NCI-H510A (cell line): ENCODE data around the gene SPINK2.

Experiments
- DNase-seq: peaks from one replicate; lab custom pipeline; 2025; lab: John Stamatoyannopoulos, UW

The SPINK2 gene

GRCh38 chr4:56799824-56800756 lies 21.4 kb downstream of the SPINK2 start:
- DNase-seq: peak; percentile 73

DNA sequence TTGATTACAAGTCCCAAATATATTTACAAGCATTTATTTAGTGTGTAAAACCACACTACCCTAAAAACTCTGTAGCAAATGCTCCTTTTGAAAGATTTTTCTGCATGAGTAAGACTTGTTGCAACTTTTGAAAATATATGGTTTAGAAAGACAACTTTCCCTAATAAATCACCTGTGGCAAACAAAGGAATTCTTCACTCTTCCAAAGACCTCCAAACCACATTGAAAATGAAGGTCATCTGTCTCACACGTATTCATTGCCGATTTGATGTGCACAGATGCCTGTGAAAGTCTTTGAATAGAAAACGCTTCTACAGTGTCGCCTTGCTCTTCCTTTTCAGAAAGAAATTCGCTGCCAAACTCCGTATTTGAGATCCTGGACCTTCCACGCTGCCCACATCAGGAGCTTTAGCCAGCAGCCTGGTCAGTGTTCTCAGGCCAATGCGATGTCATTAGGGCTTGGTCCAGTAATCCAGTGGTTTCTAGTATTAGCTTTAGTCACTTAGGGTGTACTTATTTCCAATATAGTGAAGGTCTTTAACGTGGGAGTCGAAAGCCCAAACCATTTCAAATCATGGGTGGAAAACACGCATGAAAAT lies 22.2 kb downstream of the SPINK2 start:
- DNase-seq: no peak

GRCh38 chr4:56796211-56796610 lies 25.3 kb downstream of the SPINK2 start:
- no peak for DNase-seq

GRCh38 chr4:56791316-56791715 lies 30.2 kb downstream of the SPINK2 start:
- DNase-seq: no peak

- DNase-seq: no peak
Observed at GRCh38 chr4:56790691-56791091, 30.8 kb downstream of the SPINK2 start.

GRCh38 chr4:56788081-56788480 lies 33.4 kb downstream of the SPINK2 start:
- no peak for DNase-seq

DNA sequence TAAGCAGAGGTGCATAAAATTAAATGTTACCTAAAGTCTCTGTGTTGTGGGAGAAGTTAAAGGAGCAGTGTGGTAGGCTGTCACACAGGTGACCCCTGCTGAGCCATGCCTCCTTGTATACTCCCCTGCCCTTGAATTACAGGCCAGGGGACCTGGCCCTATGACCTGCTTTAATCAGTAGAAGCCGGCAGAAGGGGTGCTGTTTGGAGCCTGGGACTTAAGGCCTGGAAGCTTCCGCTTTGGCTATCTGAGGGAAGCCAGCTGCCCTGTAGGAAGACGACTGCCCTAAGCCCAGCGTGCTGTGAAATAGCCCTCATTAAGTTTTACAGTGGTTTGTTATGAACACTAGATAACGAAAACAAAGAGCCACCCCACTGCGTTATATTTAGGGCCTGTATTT lies 34.1 kb downstream of the SPINK2 start:
- peak; percentile 66 for DNase-seq

GRCh38 chr4:56786955-56787354 lies 34.5 kb downstream of the SPINK2 start:
- DNase-seq: peak; percentile 66

DNA sequence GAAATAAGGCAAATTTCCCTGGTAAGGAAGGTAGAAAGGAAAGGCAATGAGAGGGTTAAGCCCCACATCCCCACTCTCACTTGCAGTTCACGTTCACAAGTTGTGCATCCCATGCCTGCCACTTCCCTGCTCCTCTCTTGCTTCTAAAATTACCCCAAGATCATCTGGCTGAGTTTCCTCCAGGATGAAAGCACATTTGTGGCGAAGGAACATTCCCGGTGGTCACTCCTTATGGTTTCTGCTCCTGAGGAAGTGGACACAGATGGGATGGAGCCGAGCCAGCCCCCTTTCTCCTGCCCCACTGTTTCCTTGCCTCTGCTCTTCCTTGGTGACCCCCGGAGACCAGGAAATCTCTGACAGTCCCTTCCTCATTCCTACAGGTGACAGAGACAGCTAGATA lies 37.5 kb downstream of the SPINK2 start:
- DNase-seq: no peak

DNA sequence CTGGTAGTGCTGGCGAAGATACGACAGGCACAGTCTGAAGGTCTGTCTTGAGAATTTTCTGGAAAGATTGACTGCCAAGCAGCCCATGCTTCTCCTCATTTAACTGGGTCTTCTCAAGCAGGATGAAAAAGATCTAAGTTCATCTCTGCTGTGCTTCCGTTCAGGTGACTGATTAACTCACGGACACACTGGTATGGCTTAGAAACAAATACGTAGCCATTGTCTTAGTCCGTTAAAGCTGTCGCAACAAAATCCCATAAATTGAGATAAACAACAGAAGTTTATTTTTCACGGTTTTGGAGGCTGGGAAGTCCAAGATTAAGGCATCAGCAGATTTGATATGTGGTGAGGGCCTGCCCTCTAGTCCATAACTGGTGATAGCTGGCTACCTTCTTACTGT lies 39.5 kb downstream of the SPINK2 start:
- DNase-seq: no peak

- DNase-seq: no peak
Observed at GRCh38 chr4:56773346-56773745, 48.2 kb downstream of the SPINK2 start.

DNA sequence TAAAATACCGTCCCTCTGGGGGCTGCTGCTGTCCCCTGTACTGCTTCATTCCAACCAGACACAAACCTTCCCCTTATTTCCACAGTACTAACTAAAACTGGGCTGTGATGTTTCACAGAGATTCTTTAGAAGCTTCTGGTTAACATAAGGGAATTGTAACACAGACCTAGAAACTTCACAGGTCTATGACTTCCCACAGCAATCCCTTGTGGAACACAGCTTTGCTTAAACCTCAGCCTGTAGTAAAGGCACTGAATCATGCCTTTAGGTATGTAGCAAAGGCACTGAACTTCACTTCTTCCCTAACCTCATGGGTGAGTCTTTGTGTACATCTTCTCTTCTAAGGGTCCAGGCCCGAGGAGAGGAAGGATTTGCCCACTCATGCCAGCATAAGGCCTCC lies 49.4 kb downstream of the SPINK2 start:
- no peak for DNase-seq

DNA sequence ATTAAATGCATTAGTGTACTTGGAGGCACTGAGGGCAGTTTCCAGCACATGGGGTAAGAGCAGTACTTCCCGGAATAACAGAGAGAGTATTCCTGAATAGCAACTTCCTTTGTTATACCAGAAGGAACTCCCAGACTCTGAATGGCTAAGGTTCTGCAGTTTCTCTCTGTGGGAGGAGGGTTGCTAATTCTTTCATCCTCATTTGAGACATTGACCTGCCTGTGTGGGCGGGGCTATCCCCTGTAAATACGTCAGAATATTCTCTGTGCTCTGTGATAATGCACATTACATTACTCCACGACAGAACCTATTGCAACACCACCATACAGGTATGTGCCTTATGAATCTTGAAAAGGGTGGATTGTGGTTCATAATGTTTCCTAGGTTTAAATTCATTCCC lies 52.7 kb downstream of the SPINK2 start:
- no peak for DNase-seq

DNA sequence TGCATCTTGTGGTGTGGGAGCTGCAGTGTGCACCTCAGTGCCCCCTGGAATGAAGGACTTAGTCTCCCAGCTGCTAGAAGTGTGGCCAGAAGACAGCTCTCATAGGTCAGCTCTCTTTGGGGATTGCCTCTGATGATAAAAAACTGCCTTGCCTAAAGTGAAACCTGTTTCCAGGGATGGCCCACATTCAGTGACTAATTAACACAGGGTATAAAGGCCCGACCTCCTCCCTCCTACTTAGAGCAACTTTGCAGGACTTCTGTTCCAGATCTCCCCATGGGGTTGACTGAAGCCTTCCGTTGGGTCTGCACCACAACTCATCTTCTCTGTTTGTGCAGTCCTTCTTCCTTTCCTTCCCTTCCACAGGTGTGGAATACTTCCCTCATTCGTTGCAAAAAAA lies 53.2 kb downstream of the SPINK2 start:
- no peak for DNase-seq

GRCh38 chr4:56767567-56767966 lies 53.9 kb downstream of the SPINK2 start:
- no peak for DNase-seq

DNA sequence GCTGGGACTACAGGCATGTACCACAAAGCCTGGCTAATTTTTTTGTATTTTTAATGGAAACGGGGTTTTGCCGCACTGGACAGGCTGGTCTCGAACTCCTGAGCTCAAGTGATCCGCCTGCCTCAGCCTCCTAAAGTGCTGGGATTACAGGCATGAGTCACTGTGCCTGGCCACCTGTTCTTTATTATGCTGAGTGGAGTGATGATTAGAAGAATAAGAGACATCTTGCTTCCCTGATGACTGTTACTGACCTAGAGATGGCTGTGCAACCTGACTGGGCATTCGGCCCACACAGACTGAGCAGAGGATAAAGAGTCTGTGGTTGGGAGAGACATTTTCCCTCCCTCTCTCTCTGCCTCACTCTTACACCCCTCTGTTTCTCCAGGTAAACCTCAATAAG lies 56.7 kb downstream of the SPINK2 start:
- no peak for DNase-seq

- no peak for DNase-seq
Observed at GRCh38 chr4:56764223-56764622, 57.3 kb downstream of the SPINK2 start.

GRCh38 chr4:56762484-56763250 lies 58.8 kb downstream of the SPINK2 start:
- DNase-seq: no peak

GRCh38 chr4:56760183-56760582 lies 61.3 kb downstream of the SPINK2 start:
- DNase-seq: no peak
